NCI-H1436 treated with DMSO at 0.1 percent for 48 hours (cell line): ENCODE results near the gene SYPL2.

ENCODE experiments used
- DNase-seq: peaks from one replicate; lab custom pipeline; 2025; lab: John Stamatoyannopoulos, UW

The SYPL2 gene

GRCh38 chr1:109517337-109517736 is 51.0 kb downstream of the SYPL2 start:
- no peak for DNase-seq

GRCh38 chr1:109521002-109521951 is 54.9 kb downstream of the SYPL2 start:
- DNase-seq: no peak

GRCh38 chr1:109522026-109522425 is 55.7 kb downstream of the SYPL2 start:
- no peak for DNase-seq

- no peak for DNase-seq
These were observed 57.4 kb downstream of the SYPL2 start for GRCh38 chr1:109523706-109524105.

GRCh38 chr1:109527098-109527811 is 60.9 kb downstream of the SYPL2 start:
- no peak for DNase-seq

GRCh38 chr1:109527846-109528695 is 61.7 kb downstream of the SYPL2 start:
- no peak for DNase-seq

GRCh38 chr1:109528712-109529111 is 62.4 kb downstream of the SYPL2 start:
- DNase-seq: no peak

GRCh38 chr1:109529881-109530456 is 63.6 kb downstream of the SYPL2 start:
- DNase-seq: no peak

- DNase-seq: no peak
These were observed 64.2 kb downstream of the SYPL2 start for GRCh38 chr1:109530457-109531087.

- no peak for DNase-seq
These were observed 65.0 kb downstream of the SYPL2 start for GRCh38 chr1:109531380-109531779.
